CD4-positive, alpha-beta T cell (primary cell): ENCODE measurements around the gene PDE4B. TPM values are rescaled to one million over a fixed set of nuclear protein-coding genes. Genes with fewer than 3 reads are reported as not detected.

ENCODE experiments used
- ATAC-seq: fragments of 200-7000 bp; cut with Tn5 transposase; one replicate; pipeline ENCODE4 v1.10.0; 2022; ENCODE audit warnings: mild to moderate bottlenecking; ENCODE audit not compliant: poor library complexity
- CTCF ChIA-PET: fragments of 350-600 bp; sonication (Branson Sonifier 250); formaldehyde crosslinking; loops from one replicate; lab custom pipeline; 2021; ENCODE audit warnings: antibody characterized with exemption, inconsistent platforms; lab: Charles Lee
- POLR2A ChIA-PET: fragments of 350-600 bp; sonication (Branson Sonifier 250); formaldehyde crosslinking; loops from one replicate; lab custom pipeline; 2021; ENCODE audit warnings: antibody characterized with exemption, inconsistent platforms; lab: Charles Lee
- DNase-seq, 14 experiments: peaks; one replicate each; pipeline ENCODE4 v3.0.0-alpha.2; 2013 to 2020; ENCODE audit warnings: mixed read lengths in 2 of 14
- H3K27ac ChIP-seq, 2 donors: one replicate each; pipeline versions ENCODE4 v1.5.1 to v1.7.0; 2013; ENCODE audit warnings: low read length in 2 of 2, low read depth in 1 of 2, mild to moderate bottlenecking in 1 of 2
- H3K27me3 ChIP-seq, 2 experiments: 1 replicate in 1 of 2; 2 replicates in 1 of 2; pipeline versions ENCODE4 v1.6.1 to v1.7.0; 2013; ENCODE audit warnings: low read length in 2 of 2, control low read depth in 1 of 2, mild to moderate bottlenecking in 1 of 2, moderate library complexity in 1 of 2; ENCODE audit not compliant: insufficient read depth in 2 of 2, control insufficient read depth in 1 of 2
- H3K36me3 ChIP-seq: one replicate; pipeline ENCODE4 v1.6.1; 2013; ENCODE audit warnings: low read length, control low read depth; ENCODE audit not compliant: insufficient read depth
- H3K4me1 ChIP-seq: one replicate; pipeline ENCODE4 v1.6.1; 2013; ENCODE audit warnings: low read length, control low read depth; ENCODE audit not compliant: insufficient read depth
- H3K4me3 ChIP-seq: one replicate; pipeline ENCODE4 v1.5.1; 2013; ENCODE audit warnings: mild to moderate bottlenecking, low read length, moderate library complexity
- H3K9me3 ChIP-seq, 2 experiments: 1 replicate in 1 of 2; 2 replicates in 1 of 2; pipeline versions ENCODE4 v1.6.1 to v1.7.0; 2013; ENCODE audit warnings: low read length in 2 of 2, mild to moderate bottlenecking in 2 of 2, control low read depth in 1 of 2, moderate library complexity in 1 of 2; ENCODE audit not compliant: control insufficient read depth in 1 of 2, insufficient read depth in 1 of 2
- H3K27ac Mint-ChIP-seq: one replicate; pipeline ENCODE4 v1.8.0; 2020; ENCODE audit warnings: mixed read lengths
- H3K27me3 Mint-ChIP-seq: one replicate; pipeline ENCODE4 v1.8.0; 2021; ENCODE audit warnings: mixed read lengths
- H3K36me3 Mint-ChIP-seq: one replicate; pipeline ENCODE4 v1.8.0; 2021; ENCODE audit warnings: low read depth, mixed read lengths
- H3K4me1 Mint-ChIP-seq: one replicate; pipeline ENCODE4 v1.8.0; 2021; ENCODE audit warnings: low read depth, mixed read lengths
- H3K4me3 Mint-ChIP-seq: one replicate; pipeline ENCODE4 v1.8.0; 2020; ENCODE audit warnings: mild to moderate bottlenecking, mixed read lengths
- H3K9me3 Mint-ChIP-seq: one replicate; pipeline ENCODE4 v1.8.0; 2020; ENCODE audit warnings: mixed read lengths
- intact Hi-C, 2 experiments: fragments of 100-400 bp; cut with DNase I in 1 of 2; cut with micrococcal nuclease in 1 of 2; formaldehyde crosslinking; loops; one replicate each; pipeline versions ENCODE4 v1.15.1 to v1.9.0; 2023 to 2025; cut with DNase I, micrococcal nuclease
- total RNA-seq, 174 experiments: library from RNA in 2 of 174; stranded (reverse) in 2 of 174; gene quantifications; one replicate each; pipeline ENCODE4 v1.2.3 and lab custom pipeline; 2021 to 2026
- TF ChIP-seq, protein P1 (sequence below): fragments of 200-600 bp; IDR thresholded peaks from one replicate; pipeline ENCODE4 v1.8.0; 2022; ENCODE audit warnings: antibody characterized with exemption, mild to moderate bottlenecking

Gene PDE4B
- total RNA-seq, 2 experiments from 2014 or later: 155 to 159 TPM

DNA sequence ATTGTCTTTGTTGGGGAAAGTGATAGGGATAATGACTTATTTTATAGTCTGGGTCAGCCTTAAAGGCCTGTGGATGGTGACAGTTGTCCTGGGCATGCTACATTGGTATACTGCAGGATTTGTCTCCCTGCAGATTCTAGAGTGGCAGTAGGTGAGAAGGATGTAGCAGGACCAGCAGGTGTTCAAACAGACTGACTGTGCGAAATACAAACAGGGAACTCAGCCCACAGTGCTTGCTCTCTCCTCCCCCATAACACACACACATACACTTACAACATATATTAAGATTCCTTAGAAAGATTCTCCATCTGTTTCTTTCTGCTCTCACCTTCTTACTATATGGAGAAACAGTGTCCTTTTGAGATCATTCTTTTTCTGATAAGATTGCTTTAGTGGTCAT is 6.9 kb downstream of the PDE4B start:
- H3K27me3 Mint-ChIP-seq: peaks cover 30% of the 10 kb centered on the region

DNA sequence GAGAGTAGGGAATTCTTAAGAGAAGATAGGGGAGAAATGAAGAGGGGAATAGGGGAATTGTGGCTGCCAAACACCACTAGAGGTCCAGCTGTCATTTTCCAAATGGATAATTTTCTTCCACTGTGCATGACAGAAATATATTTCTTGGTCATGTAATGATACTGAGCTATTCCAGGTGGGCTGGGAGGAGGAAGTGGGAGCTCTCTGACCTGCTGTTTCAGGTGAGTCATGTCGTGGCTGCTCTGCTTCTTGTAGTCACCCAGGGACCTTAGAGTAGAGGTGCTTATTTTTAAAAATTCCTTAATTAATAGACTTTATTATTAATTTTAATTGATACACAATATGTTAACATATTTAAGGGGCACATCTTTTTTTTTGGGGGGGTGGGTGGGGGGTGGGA is 11.9 kb downstream of the PDE4B start:
- no peak overlapping the region for H3K4me3 Mint-ChIP-seq
- H3K4me3 ChIP-seq: no peak overlapping the region
- ChIA-PET POLR2A (no interaction called here), CTCF (no interaction called here)
- H3K27me3 Mint-ChIP-seq: peaks cover 31% of the 10 kb centered on the region
- intact Hi-C loops: no loop called here
- H3K9me3 Mint-ChIP-seq: no peaks in the 10 kb centered on the region
- H3K4me1 ChIP-seq: no peaks in the 10 kb centered on the region
- no peaks in the 10 kb centered on the region for H3K36me3 Mint-ChIP-seq
- DNase-seq: no peak
- ATAC-seq: no peak
- H3K4me1 Mint-ChIP-seq: no peaks in the 10 kb centered on the region
- H3K9me3 ChIP-seq: no peaks in the 10 kb centered on the region
- no peak overlapping the region for H3K27ac ChIP-seq
- no peak overlapping the region for H3K27ac Mint-ChIP-seq
- H3K36me3 ChIP-seq: no peaks in the 10 kb centered on the region
- peaks cover 6 to 12% of the 10 kb centered on the region in 2 experiments for H3K27me3 ChIP-seq
- TF ChIP-seq, protein P1, sequence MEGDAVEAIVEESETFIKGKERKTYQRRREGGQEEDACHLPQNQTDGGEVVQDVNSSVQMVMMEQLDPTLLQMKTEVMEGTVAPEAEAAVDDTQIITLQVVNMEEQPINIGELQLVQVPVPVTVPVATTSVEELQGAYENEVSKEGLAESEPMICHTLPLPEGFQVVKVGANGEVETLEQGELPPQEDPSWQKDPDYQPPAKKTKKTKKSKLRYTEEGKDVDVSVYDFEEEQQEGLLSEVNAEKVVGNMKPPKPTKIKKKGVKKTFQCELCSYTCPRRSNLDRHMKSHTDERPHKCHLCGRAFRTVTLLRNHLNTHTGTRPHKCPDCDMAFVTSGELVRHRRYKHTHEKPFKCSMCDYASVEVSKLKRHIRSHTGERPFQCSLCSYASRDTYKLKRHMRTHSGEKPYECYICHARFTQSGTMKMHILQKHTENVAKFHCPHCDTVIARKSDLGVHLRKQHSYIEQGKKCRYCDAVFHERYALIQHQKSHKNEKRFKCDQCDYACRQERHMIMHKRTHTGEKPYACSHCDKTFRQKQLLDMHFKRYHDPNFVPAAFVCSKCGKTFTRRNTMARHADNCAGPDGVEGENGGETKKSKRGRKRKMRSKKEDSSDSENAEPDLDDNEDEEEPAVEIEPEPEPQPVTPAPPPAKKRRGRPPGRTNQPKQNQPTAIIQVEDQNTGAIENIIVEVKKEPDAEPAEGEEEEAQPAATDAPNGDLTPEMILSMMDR: no peak

More for the DNA sequence above, 6.9 kb downstream of the PDE4B start:
- CTCF ChIA-PET: no interaction called here
- POLR2A ChIA-PET: no interaction called here
- H3K4me3 ChIP-seq: no peak overlapping the region
- Mint-ChIP-seq H3K4me1 (no peaks in the 10 kb centered on the region), H3K4me3 (no peak overlapping the region), H3K9me3 (no peaks in the 10 kb centered on the region), H3K36me3 (no peaks in the 10 kb centered on the region), H3K27ac (no peak overlapping the region)
- no peaks in the 10 kb centered on the region for H3K9me3 ChIP-seq
- no peak for DNase-seq
- no peak for ATAC-seq
- TF ChIP-seq, protein P1: no peak
- no peaks in the 10 kb centered on the region for H3K36me3 ChIP-seq
- H3K27ac ChIP-seq: no peak overlapping the region
- intact Hi-C loops: no loop called here
- peaks cover 6 to 10% of the 10 kb centered on the region in 2 experiments for H3K27me3 ChIP-seq
- H3K4me1 ChIP-seq: no peaks in the 10 kb centered on the region

DNA sequence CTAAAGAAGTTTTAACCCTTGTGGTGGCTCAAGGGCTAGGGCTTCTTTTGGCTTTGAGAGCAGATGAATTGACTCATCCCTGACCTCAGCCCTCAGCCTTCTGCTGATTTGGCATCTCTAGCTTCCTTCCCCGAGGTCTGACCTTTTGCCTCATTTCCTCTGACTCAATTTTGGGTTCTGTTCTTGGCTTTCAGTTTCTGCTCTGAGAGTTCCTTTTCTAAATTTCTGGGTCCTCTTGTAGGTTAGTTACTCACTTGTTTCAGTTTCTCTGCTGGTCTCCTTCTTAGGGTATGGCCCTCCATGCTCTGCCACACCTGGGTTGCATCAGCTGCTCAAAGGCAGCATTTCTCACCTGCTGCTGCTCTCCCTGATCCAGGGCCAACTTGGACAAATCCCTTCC is 19.4 kb downstream of the PDE4B start:
- no peaks in the 10 kb centered on the region for H3K9me3 Mint-ChIP-seq
- no peaks in the 10 kb centered on the region for H3K36me3 Mint-ChIP-seq
- DNase-seq: peak in 3 of 14 experiments; percentile 48 to 72 (median 61)
- H3K9me3 ChIP-seq: no peaks in the 10 kb centered on the region
- no peak overlapping the region for H3K27ac Mint-ChIP-seq
- H3K4me1 Mint-ChIP-seq: peaks cover 5% of the 10 kb centered on the region
- H3K27ac ChIP-seq: no peak overlapping the region
- intact Hi-C loops: no loop called here
- H3K4me1 ChIP-seq: peaks cover 4% of the 10 kb centered on the region
- peaks cover 6% of the 10 kb centered on the region in 2 experiments for H3K27me3 ChIP-seq
- H3K4me3 Mint-ChIP-seq: no peak overlapping the region
- CTCF ChIA-PET: interaction anchor here (1.4 kb wide), 1 partner anchor 9 kb away, joined by 4 read pairs; no protein-coding TSS in a partner anchor
- H3K36me3 ChIP-seq: no peaks in the 10 kb centered on the region
- TF ChIP-seq, protein P1: no peak
- POLR2A ChIA-PET: no interaction called here
- H3K27me3 Mint-ChIP-seq: peaks cover 27% of the 10 kb centered on the region
- H3K4me3 ChIP-seq: no peak overlapping the region
- no peak for ATAC-seq
